HTR-8/SVneo (cell line): ENCODE results near the gene RNU6-9.

Source experiments
- DNase-seq: peaks from one replicate; pipeline ENCODE4 v3.0.0; 2011; ENCODE audit warnings: low spot score, mixed read lengths; ENCODE audit not compliant: insufficient read length
- FAIRE-seq: peaks from 2 replicates; lab custom pipeline; 2011; peaks lifted over from hg19 to GRCh38; lab: Jason Lieb, UNC

The RNU6-9 gene

DNA sequence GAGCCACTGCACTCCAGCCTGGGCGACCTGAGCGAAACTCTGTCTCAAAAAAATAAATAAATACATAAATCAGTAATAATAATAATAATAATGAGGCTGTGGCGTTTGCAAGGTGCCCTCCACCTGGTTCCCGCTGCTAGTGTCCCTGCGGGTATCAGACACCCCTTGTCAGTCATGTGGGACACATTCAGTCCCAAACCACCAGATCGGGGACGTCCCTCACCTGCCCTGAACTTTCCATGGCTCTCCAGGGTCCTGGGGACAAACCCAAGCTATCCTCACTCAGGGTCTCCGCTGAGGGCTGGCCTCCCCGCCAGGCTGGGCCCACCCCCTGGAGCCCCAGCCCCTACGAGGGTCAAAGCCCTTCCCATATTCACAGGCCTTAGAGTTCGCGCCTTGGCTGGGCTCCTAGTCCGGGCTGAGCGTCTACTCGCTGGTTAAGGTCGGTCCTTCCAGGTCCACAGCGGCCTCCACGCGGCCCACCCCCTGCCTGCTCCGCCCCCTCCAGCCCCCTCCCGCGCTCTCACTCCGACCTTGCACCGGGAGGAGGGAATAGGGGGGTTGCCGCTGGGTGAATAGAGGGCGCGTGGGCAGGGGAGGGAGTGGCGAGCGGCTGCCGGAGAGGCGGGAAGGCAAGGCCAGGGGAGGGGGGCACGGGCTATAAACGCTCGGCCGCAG lies 23.5 kb downstream of the RNU6-9 start:
- DNase-seq = no peak
- FAIRE-seq = no peak

DNA sequence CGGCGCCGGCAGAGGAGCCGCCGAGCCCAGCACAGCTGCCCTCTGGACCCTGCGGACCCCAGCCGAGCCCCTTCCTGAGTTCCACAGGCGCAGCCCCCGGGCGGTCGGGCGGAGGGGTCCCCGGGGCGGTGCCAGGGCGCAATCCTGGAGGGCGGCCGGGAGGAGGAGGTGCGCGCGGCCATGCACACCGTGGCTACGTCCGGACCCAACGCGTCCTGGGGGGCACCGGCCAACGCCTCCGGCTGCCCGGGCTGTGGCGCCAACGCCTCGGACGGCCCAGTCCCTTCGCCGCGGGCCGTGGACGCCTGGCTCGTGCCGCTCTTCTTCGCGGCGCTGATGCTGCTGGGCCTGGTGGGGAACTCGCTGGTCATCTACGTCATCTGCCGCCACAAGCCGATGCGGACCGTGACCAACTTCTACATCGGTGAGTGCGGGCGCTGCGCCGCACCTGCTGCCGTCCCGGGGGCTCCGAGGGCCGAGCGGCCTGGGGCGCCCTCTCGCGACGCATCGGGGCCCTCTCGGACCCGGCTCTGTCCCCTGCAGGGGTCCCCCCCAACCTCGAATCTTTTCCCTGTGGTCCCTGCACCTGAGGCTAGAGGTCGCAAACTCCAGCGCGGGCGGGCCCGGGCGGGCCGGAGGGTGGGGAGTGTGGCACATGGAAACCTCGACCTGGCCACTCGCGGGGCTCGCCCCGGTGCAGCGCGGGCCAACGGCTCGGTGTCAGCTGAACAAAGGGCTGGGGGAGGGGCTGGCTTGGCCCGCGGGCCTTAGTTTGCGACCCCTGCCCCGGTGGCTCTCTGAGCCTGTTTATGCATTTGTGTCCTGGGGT lies 24.3 kb downstream of the RNU6-9 start, which contains the start of gene KISS1R:
Gene KISS1R, plus strand, starts transcription at position 11 of the 829 bp plus-strand sequence. Its CDS starts 170 bp downstream, at position 181.
- no peak for DNase-seq
- no peak for FAIRE-seq

DNA sequence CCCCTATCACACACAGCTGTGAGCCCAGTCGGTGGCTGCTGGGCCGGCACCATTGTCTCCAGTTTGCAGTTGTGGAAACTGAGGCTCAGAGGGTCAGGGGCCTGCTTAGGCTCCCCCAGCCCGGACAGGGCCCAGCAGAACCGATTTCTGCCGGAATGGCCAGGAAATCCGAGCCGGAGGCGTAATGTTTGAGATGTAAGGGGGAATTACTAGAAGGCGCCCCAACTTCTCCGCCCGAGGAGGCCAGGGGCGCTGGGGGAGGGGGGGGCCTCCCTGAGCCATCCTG lies 24.8 kb downstream of the RNU6-9 start:
- FAIRE-seq = no peak

DNA sequence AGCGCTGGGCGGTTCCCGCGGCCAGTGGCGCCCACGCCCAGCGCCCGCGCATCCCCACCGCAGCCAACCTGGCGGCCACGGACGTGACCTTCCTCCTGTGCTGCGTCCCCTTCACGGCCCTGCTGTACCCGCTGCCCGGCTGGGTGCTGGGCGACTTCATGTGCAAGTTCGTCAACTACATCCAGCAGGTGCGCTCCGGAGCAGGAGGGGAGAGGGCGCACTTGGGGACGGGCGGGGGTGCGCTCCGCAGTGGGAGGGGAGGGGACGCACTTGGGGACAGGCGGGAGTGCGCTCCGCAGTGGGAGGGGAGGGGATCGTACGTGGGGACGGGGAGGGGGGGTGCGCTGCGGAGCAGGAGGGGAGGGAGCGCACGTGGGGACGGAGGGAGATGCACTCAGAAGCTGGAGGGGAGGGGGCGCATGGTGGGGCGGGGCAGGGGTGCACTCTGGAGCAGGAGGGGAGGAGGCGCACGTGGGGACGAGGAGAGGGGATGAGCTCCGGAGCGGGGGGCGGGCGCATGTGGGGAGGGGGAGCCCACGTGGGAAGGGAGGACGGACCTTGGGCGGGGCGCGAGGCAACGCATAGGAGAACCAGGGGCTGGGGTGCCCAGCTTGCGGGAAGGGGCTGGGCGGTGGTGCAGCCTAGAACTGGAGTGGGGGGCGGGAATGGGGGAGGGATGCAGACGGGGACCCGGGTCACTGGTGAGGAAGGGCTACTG lies 25.4 kb downstream of the RNU6-9 start:
- FAIRE-seq = no peak
- no peak for DNase-seq

More for the DNA sequence above, 24.8 kb downstream of the RNU6-9 start:
- no peak for DNase-seq

DNA sequence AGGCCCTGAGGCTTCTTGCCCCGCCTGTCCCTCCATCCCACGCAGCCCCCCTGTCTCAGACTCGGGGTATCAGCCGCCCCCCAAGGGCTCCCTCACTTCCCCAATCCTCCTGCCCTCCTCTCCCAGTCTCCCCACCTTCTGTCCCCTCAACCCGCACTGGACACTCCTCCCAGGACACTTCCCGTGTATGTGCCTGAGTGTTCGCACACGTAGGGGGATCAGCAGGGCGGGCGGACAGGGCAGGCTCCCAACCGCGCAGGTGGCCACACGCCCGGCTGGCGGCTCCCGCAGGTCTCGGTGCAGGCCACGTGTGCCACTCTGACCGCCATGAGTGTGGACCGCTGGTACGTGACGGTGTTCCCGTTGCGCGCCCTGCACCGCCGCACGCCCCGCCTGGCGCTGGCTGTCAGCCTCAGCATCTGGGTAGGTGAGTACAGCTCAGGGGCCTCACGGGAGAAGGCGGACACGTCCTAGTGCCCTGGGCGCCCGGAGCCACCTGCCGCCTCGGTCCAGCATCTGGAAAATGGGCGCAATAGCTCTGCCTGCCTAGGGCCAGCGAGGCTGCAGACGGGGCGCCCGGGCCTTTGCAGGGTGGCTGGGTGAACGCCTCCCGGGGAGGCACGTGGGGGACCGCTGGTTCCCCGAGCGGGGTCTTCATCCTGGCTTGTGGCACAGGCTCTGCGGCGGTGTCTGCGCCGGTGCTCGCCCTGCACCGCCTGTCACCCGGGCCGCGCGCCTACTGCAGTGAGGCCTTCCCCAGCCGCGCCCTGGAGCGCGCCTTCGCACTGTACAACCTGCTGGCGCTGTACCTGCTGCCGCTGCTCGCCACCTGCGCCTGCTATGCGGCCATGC lies 26.1 kb downstream of the RNU6-9 start:
- no peak for FAIRE-seq

DNA sequence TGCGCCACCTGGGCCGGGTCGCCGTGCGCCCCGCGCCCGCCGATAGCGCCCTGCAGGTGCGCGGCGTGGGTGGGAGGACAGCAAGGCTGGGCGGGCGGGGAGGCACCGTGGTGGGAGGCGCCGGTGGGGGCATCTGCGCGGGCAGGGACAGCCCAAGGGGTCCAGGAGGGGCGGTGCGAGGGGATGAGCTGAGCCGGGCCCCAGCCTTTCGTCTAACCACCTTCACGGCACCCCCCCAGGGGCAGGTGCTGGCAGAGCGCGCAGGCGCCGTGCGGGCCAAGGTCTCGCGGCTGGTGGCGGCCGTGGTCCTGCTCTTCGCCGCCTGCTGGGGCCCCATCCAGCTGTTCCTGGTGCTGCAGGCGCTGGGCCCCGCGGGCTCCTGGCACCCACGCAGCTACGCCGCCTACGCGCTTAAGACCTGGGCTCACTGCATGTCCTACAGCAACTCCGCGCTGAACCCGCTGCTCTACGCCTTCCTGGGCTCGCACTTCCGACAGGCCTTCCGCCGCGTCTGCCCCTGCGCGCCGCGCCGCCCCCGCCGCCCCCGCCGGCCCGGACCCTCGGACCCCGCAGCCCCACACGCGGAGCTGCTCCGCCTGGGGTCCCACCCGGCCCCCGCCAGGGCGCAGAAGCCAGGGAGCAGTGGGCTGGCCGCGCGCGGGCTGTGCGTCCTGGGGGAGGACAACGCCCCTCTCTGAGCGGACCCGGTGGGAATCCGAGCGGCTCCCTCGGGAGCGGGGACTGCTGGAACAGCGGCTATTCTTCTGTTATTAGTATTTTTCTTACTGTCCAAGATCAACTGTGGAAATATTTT lies 27.0 kb downstream of the RNU6-9 start:
- no peak for FAIRE-seq
- no peak for DNase-seq

More for the DNA sequence above, 26.1 kb downstream of the RNU6-9 start:
- DNase-seq = no peak

DNA sequence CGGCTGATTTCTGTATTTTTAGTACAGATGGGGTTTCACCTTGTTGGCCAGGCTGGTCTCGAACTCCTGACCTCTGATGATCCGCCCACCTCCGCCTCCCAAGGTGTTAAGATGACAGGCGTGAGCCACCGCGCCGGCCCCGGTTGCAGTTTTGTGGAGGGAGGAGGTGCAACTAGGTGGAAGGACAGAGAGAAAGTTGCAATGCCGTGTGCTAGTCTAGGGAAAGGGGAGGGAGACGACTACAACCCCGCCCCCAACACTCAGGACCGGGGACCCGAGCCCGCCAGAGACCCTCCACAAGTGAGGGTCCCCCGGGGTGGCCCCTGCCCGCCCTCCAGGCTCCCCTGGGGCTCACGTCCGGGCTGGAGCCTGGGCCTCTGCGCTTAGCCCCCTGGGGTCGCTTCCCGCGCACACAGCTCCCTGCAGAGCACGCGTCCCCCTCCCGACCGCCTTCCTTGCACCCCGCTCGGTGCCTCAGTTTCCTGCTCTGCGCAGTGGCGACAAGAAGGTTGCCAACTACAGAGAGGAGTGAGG lies 31.3 kb downstream of the RNU6-9 start:
- no peak for DNase-seq
- no peak for FAIRE-seq

DNA sequence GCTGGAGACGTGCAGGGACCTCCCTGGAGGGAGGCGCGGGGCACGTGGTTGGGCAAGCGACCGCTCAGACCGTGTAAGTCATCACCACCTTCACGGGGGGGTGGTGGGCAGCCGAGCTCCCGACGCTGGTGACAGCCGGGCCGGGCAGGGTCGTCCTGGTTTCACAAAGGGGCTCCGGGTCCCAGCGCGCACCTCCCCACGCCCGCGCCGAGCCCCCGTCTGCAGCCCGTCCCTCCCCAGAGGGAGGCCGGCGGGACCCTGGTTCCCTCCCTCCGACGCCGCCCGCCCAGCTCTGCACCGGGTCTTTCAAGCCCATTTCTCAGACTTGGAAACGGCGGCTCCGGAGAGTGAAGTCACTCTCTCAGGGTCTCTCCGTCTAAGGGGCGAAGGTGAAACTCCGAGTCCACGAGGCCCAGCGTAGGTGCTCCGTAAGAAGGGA lies 31.8 kb downstream of the RNU6-9 start:
- FAIRE-seq (no peak), DNase-seq (no peak)

DNA sequence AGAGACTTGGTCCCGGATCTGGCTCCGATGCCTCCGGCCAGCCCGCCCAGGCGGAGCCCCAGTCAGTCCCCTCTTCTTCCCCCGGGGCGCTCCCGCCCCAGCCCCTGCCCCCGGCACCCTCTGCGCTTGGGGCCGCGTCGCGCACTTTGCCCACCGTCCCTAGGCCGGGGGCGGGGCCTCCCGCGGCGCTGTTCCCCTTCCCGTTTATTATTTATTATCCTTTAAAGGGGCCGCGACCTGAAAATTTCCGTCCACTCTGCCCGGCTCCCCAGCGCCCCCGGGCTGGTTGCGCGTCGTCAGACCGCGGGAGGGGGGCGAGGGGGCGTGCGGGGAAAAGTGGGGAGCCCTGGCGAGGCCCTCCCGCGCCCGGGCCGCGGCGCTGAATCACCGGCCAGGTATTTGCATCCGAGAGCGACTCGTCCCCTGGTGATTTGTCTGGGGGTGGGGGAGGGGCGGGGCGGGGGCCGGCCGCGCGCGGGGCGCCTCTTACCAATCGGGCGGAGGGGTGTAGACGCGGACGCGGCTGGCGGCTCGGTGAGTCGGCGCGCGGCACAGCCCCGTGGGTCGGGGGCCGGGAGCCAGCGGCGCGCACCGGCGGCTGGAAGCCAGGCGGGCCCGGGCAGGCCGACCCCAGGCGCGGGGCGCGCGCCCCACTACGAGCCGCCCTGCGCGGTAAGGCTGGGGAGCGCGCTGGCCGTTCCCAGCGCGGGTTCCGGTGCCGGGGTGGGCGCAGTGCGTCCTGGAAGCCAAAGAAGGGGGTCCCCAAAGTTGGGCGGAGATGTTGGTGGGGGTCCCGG lies 32.4 kb downstream of the RNU6-9 start, which contains the start of gene ARID3A:
Gene ARID3A, plus strand, starts transcription at position 510 of the 797 bp plus-strand sequence. CDS start 3,494 bp downstream, outside the sequence.
- peak; percentile 78 for DNase-seq
- no peak for FAIRE-seq

DNA sequence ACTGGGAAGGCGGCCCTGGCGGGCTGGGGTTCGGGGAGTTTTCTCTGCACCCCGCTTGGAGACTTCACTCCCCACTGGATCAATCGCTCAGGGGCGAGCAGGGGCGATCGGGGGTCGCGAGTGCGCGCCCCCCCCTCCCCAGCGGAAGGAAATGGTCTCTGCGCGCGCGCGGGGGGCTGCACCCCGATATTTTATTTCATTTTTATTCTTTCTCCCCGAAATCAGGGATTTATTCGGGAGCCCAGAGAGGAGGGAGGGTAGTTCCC lies 33.0 kb downstream of the RNU6-9 start:
- no peak for FAIRE-seq
- no peak for DNase-seq

DNA sequence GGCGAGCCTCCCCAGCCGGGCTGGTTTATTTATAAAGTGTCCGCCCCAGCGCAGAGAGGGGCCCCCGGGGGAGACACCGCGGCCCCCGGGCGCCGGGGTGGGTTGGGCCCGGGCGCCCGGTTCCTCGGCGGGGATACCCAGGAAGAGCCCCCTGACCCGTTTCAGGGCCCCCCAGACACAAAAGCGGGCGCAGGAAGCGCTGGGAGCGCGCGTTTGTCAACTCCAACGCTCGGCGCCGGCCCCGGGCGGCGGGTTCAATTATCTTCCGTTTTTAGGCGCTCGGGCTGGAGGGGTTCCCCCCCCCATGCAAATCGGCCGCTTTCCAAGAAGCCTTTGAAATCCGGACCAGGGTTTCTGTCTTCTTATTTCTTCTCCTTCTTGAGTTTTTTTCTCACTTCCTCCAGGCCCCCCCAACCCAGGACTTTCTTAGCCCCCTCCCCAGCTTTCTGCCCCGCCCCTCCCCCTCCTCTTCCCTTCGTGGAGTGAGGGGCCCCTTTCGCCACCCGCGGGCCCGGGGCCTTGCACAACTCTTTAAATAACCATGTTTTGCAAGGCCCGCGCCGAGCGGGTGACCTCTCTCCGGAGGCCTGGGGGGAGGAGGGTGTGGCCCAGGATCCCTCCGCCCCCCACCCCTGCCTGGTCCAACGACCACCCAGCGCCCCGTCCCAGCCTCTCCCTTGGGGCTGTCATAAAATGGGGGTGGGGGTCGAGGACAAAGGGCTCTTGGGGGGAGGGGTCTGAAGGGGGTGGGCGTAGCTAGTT lies 33.5 kb downstream of the RNU6-9 start:
- DNase-seq = no peak

DNA sequence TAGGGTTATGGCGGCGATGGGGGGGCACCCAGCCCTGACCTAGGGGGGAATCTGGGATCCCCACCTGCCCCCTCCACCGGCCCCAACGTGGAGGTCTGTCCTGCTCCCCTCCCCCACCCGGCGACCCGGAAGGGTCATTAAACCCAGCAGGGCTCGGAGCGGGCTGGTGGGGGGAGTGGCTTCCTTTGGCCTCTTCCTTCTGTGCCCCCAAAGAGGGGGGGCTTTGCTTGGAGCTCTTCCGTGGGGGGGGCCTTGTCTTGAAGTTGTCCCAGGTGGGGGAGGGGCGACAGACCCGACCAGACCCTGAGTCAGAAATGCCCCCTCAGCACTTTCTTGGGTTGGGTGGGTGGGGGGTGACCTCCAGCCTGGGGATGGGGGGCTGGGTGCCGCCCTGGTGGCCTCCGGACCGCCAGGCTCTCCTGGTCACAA lies 34.1 kb downstream of the RNU6-9 start:
- DNase-seq (no peak), FAIRE-seq (no peak)

More for the DNA sequence above, 33.5 kb downstream of the RNU6-9 start:
- FAIRE-seq = no peak

DNA sequence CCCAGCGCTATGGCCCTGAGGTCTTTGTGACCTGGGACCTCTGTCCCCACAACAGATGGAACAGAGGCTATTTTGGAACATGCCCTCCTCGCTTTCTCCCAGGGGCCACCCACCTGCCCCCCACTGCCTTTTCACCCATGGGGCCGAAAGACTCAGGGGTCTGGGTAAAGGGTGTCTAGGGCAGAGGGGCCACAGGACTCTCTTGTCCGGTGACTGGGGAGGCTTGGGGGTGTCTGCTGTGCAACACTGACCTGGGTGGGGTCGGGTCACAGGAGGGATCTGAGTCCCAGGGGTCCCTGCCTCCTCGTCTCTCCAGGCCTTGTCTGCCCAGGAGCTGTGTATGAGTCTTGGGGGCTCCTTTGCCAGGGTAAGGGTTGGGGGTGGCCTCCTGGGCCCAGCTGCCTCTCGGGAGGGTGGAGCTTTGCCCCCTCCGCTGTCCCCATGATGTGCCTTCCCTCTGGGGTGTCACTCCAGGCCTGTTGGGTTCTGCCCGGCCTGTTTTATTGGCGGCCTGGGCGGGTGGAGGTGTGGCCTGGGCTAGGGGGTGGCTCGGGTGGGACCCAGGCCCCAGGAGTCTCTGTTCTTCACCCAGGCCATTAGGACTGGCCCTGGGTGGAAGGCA lies 34.6 kb downstream of the RNU6-9 start:
- FAIRE-seq = no peak
- DNase-seq = no peak

DNA sequence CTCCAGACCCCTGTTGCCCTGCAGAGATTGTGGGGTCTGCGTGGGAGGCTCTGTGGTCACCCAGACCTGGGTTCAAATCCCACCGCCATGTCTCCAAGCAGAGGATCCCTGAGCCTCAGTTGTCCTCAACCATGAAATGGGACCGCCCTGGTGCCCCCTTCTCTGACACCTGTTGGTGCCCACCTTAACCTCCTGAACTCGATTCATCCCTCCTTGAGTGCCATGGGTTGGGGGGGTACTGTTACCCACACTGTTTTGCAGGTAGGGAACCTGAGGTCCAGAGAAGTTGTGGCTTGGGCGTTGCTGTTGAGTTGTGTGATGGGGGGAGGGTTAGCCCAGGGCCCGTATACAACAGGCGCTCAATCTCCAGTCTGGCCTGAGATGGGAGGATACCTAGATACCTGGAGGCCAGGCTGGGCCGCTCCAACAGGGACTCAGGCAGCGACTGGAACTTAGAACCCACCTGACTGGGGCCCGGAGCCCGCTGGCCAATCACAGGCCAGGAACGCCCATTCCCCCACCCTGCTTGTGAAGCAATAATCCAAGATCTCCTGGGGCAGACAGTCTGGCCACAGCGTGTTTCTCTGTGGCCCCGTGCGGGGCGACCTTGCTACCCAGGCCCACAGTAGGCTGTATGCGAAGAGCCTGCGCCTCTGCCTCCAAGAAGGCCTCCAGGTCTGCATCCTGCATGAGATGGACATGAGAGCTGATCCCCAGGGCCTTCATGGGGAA lies 35.4 kb downstream of the RNU6-9 start:
- DNase-seq (no peak), FAIRE-seq (no peak)

DNA sequence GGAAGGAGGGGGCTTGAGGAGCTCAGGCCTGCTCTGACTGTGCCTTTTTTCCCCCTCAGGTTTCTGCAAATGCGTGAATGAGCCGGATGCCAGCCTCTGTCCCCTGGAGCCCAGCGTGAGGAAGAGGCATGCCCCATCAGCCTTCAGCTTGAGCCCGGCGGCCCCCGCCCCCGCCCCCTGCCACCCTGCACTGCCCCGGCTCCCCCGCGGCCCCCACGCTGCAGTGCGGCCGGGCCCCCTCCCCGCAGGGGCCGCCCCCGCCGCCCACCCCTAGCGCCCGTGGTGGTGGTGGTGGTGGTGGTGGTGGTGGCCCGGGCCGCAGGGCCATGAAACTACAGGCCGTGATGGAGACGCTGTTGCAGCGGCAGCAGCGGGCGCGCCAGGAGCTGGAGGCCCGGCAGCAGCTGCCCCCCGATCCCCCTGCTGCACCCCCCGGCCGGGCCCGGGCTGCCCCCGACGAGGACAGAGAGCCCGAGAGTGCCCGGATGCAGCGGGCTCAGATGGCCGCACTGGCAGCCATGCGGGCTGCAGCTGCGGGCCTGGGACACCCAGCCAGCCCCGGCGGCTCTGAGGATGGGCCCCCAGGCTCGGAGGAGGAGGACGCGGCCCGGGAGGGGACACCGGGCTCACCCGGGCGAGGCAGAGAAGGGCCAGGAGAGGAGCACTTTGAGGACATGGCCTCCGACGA lies 36.1 kb downstream of the RNU6-9 start:
- DNase-seq = no peak
- no peak for FAIRE-seq

DNA sequence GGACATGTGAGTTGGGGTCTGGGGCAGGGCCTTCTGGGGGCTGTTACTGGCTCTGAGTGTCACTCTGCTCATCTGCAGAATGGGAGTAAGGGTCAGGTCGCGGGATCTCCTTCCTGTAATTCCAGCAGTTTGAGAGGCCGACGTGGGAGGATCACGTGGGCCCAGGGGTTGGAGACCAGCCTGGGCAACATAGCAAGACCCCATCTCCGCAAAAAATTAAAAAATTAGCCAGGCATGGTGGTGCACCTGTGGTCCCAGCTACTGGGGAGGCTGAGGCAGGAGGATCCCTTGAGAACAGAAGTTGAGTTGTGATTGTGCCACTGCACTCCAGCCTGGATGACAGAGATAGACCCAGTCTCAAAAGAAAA lies 36.6 kb downstream of the RNU6-9 start:
- DNase-seq (no peak), FAIRE-seq (no peak)
